Measurements from ENCODE around the gene VSTM2L. TPM values are rescaled to one million over a fixed set of nuclear protein-coding genes. Genes with fewer than 3 reads are reported as not detected.

Gene VSTM2L
- total and polyA plus RNA-seq, 7 donors = 0.05 to 2.8 (median 0.84) TPM

DNA sequence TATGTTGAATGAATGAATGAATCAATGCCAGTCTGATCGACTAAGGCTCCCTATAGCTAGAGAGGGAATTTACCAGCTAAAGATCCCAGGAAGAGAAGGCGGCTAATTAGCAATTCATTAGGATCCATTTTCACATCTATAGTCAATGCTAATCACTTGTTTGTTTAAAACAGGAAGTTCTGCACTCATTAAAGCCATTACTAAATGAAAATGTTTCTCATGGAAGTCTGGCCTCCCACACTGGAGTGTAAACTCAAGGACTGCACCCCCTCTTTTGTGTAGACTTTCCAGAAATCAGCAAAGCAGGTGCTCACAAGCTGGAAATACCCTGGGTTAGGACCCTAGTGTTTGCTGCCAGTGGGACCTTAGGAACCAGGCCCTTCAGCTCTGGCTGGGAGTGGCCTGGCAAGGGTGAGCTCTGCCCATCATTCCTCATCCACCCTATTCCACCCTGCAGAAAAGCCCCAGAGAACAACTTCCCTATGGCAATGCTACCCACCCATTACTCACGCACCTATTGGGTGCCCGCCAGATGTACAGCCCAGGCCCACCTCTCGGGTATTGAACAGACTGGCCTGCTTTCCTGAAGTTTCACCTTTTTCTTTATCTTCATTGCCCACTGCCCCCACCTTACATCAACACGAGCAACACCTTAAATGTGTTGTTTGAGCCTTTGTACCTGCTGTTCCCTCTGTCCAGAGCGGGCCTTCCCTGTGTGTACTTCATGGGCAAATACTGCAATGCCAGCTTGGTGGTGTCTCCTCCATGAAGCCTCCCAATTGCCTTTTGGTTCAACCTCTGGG, 69.5 kb downstream of the VSTM2L start:
- Histone ChIP-seq H3K4me1 (no peaks in the 10 kb centered on the region), H3K27me3 (ENCODE audit: insufficient read depth in 3 of 3, low read length in 2 of 3) (no peaks in the 10 kb centered on the region), H3K4me3 (no peak overlapping the region), H3K27ac (no peak overlapping the region), H3K9me3 (peaks cover 4% of the 10 kb centered on the region), H3K36me3 (ENCODE audit: insufficient read depth in 1 of 2, low read depth in 1 of 2) (no peaks in the 10 kb centered on the region)
- ATAC-seq (no peak), DNase-seq (no peak)
- 86 to 92% (median 87%) methylated on average over 7 of the region's 7 CpGs for WGBS, 3 donors
- intact Hi-C loops (cut with DNase I) = no loop called here
- TF ChIP-seq, protein P1, sequence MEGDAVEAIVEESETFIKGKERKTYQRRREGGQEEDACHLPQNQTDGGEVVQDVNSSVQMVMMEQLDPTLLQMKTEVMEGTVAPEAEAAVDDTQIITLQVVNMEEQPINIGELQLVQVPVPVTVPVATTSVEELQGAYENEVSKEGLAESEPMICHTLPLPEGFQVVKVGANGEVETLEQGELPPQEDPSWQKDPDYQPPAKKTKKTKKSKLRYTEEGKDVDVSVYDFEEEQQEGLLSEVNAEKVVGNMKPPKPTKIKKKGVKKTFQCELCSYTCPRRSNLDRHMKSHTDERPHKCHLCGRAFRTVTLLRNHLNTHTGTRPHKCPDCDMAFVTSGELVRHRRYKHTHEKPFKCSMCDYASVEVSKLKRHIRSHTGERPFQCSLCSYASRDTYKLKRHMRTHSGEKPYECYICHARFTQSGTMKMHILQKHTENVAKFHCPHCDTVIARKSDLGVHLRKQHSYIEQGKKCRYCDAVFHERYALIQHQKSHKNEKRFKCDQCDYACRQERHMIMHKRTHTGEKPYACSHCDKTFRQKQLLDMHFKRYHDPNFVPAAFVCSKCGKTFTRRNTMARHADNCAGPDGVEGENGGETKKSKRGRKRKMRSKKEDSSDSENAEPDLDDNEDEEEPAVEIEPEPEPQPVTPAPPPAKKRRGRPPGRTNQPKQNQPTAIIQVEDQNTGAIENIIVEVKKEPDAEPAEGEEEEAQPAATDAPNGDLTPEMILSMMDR (IDR thresholded peaks at IDR 0.05) = no peak

DNA sequence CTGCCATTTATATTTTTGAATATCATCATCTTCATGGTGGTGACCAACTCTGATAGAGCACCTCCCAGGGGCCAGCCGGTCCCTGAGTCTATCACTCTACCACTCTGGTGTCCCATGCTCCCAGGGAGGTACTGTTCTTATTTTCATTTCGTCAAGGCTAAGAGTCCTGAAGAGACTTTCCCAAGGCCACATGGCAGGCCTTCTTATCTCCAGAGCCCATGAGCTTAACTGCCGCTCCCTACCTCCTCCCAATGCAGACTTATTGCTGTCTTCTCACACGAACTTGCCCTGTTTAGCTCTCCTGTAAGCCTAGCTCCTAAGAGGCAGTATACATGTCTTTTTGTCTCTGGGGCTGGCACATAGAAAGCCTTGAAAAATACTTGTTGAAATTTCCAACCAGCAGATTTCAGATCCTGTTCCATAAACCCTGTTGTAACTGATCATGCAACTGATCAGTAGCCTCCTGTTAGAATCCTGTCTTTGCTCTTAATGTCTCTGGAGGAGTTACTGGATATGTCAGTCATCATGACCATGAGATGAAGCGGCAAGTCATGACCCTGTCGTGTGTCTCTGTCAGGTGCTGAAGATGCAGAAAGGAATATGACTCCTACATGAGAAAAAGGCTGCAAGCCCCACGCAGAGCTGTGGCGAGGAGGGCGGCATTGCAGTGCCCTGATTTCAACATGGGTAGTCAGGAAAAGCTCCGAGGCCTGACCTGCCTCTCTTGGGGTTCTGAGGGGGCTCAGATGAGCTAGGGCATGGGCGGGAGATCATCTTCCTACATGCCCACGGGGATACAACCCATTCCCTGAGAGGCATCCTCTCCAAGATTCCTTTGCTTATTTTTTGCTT, 70.4 kb downstream of the VSTM2L start:
- ATAC-seq (no peak), DNase-seq (no peak)
- WGBS, 3 donors = 89 to 90% (median 89%) methylated on average over 12 of the region's 12 CpGs
- Histone ChIP-seq H3K9me3 (no peaks in the 10 kb centered on the region), H3K36me3 (ENCODE audit: insufficient read depth in 1 of 2, low read depth in 1 of 2) (no peaks in the 10 kb centered on the region), H3K4me3 (no peak overlapping the region), H3K27ac (no peak overlapping the region), H3K27me3 (ENCODE audit: insufficient read depth in 3 of 3, low read length in 2 of 3) (no peaks in the 10 kb centered on the region), H3K4me1 (no peaks in the 10 kb centered on the region)
- intact Hi-C loops (cut with DNase I) = no loop called here
- TF ChIP-seq, protein P1 (IDR thresholded peaks at IDR 0.05) = no peak

DNA sequence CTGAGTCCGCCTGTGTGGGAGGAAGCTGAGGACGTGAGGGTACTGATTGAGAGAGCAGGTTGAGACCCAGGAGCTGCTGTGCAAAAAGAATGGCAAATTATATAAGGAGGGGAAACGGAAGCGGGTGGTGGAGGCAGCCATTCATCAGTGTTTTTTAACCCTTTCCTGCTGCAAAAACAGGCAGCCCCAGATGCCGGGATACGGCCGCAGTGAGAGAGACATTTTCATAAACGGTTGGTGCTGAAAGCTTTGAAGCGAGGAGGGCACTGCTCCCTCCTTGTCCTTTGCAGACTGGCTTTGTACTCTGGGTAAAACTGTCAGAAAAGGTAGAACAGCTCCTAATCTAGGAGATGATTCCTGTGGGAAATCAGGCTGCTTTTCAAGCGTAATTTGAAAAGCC, 74.0 kb downstream of the VSTM2L start:
- intact Hi-C loops (cut with DNase I) = no loop called here
- WGBS, 3 donors = 62 to 73% (median 69%) methylated on average over 9 to 10 of the region's 10 CpGs

DNA sequence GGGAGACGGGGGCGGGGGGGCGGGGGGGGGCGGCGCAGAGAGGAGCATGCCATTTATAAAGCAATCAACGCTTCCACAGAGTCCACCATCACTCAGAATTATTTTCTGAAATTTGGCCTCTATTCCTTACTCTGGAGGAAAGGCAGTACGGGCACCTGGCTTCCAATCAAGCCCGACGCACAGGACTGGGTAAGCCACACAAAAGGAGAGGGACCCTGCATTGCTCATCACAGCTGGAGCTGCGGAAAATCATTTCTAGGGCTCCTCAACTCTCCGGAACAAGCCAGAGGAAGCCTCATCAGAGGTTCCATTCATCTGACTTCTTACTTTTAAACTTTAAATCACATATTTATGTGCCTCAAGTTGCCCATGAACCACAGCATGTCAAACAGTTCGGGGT, 74.4 kb downstream of the VSTM2L start:
- Histone ChIP-seq H3K27ac (no peak overlapping the region), H3K9me3 (no peaks in the 10 kb centered on the region), H3K36me3 (ENCODE audit: insufficient read depth in 1 of 2, low read depth in 1 of 2) (peaks cover 3 to 23% of the 10 kb centered on the region in 2 donors), H3K27me3 (ENCODE audit: insufficient read depth in 3 of 3, low read length in 2 of 3) (no peaks in the 10 kb centered on the region), H3K4me3 (no peak overlapping the region), H3K4me1 (no peaks in the 10 kb centered on the region)
- intact Hi-C loops (cut with DNase I) = no loop called here
- DNase-seq = no peak
- WGBS, 3 donors = 37 to 43% (median 42%) methylated on average over 7 to 12 of the region's 12 CpGs
- ATAC-seq = no peak
- TF ChIP-seq, protein P1 (IDR thresholded peaks at IDR 0.05) = no peak

More for the DNA sequence above, 74.0 kb downstream of the VSTM2L start:
- Histone ChIP-seq H3K4me3 (no peak overlapping the region), H3K9me3 (no peaks in the 10 kb centered on the region), H3K36me3 (ENCODE audit: insufficient read depth in 1 of 2, low read depth in 1 of 2) (peaks cover 3 to 18% of the 10 kb centered on the region in 2 donors), H3K27ac (no peak overlapping the region), H3K4me1 (no peaks in the 10 kb centered on the region), H3K27me3 (ENCODE audit: insufficient read depth in 3 of 3, low read length in 2 of 3) (no peaks in the 10 kb centered on the region)
- ATAC-seq = no peak
- TF ChIP-seq, protein P1 (IDR thresholded peaks at IDR 0.05) = no peak
- DNase-seq = no peak
